Thoracic aorta endothelial cell (primary cell): ENCODE measurements around the gene NUP160. TPM values are rescaled to one million over a fixed set of nuclear protein-coding genes. Genes with fewer than 3 reads are reported as not detected.

Experiments used
- small RNA-seq: library from RNA; depleted of rRNA; stranded (forward); fragments of <200 nt; gene quantifications from one replicate; pipeline ENCODE3, GENCODE V24; 2012
- total RNA-seq: library from RNA; depleted of rRNA; stranded (reverse); fragments of >200 nt; gene quantifications from 2 replicates; pipeline ENCODE4 v1.2.3, GENCODE V29; 2012

Gene NUP160
- total RNA-seq, result 47.2 and 52.3 TPM in 2 replicates

GRCh38 chr11:47847892-47848699 is at the start of gene NUP160:
Gene NUP160, minus strand, starts transcription at chr11:47848350. Its CDS starts 32 bp downstream, at chr11:47848318.

Small RNA genes within 50 kb of the gene (small RNA-seq; reads per million reads assigned to genes)
- gene AC021443.1, result not detected
- not detected for gene RF00019
- not detected for gene RNA5SP340

Other genes starting within 250 kb of the NUP160 start
- 114 and 118 TPM in 2 replicates for gene MTCH2, start 205.8 kb downstream of the NUP160 start, total RNA-seq
- gene AGBL2, start 133.0 kb downstream of the NUP160 start, total RNA-seq, result 0.07 TPM in 1 of 2 replicates, not detected in the other
- gene FNBP4, start 81.0 kb downstream of the NUP160 start, total RNA-seq, result 142 and 149 TPM in 2 replicates
- gene PTPRJ, start 132.2 kb upstream of the NUP160 start, total RNA-seq, result 9.2 and 19.0 TPM in 2 replicates